Adrenal gland (tissue), 12 donors: ENCODE data around the gene ZNF516. TPM values are rescaled to one million over a fixed set of nuclear protein-coding genes. Genes with fewer than 3 reads are reported as not detected.

Experiments used
- DNase-seq, 7 donors: peaks; one replicate each; pipeline ENCODE4 v3.0.0-alpha.2; 2019 to 2020
- H3K27ac ChIP-seq, 5 donors: fragments of 200-600 bp; sonication (generic) in 4 of 5; 1 replicate in 3 of 5; 2 replicates in 2 of 5; pipeline versions ENCODE4 v1.5.1 to v1.8.0; 2016 to 2020; ENCODE audit warnings: mild to moderate bottlenecking in 1 of 5
- H3K27me3 ChIP-seq: fragments of 200-600 bp; 2 replicates; pipeline ENCODE4 v1.8.0; 2021
- H3K36me3 ChIP-seq, 2 donors: fragments of 200-600 bp; replicated peaks in 1 of 2; 1 replicate in 1 of 2; 2 replicates in 1 of 2; pipeline versions ENCODE4 v1.5.1 to v1.8.0; 2018 to 2022
- H3K4me1 ChIP-seq, 2 donors: fragments of 200-600 bp; replicated peaks in 1 of 2; 1 replicate in 1 of 2; 2 replicates in 1 of 2; pipeline versions ENCODE4 v1.5.1 to v1.8.0; 2018 to 2021
- H3K4me3 ChIP-seq, 4 donors: fragments of 200-600 bp; sonication (generic) in 3 of 4; one replicate each; pipeline ENCODE4 v1.5.1; 2016 to 2018
- H3K9me3 ChIP-seq, 3 donors: fragments of 200-600 bp; sonication (generic) in 1 of 3; replicated peaks in 1 of 3; 1 replicate in 2 of 3; 2 replicates in 1 of 3; pipeline versions ENCODE4 v1.5.1 to v1.8.0; 2016 to 2021
- POLR2A ChIP-seq, 2 donors: fragments of 450-650 bp; IDR thresholded peaks; one replicate each; pipeline ENCODE4 v1.6.1; 2017; ENCODE audit warnings: antibody characterized with exemption in 2 of 2, mild to moderate bottlenecking in 2 of 2, moderate library complexity in 1 of 2
- WGBS, 4 donors: extraction: QIAGEN DNeasy Blood & Tissue Kit in 2 of 4; methylation state at CpG; one replicate each; pipeline versions ENCODE4 v1.1.5 to v1.1.7; 2013 to 2017; 5-methylcytosine and 5-hydroxymethylcytosine counted together
- intact Hi-C, 2 donors: fragments of 100-400 bp; cut with DNase I; formaldehyde crosslinking; loops; one replicate each; pipeline versions ENCODE4 v1.14.1 to v1.15.0; 2022 to 2023
- polyA plus RNA-seq, 3 donors: library from polyadenylated mRNA; stranded (reverse); fragments of 200-250 nt in 2 of 3; fragments of 350-450 nt in 1 of 3; fragmentation: Illumina TruSeq in 1 of 3; extraction: RNeasy Lipid Tissue Mini Kit (QIAGEN cat#74804) in 1 of 3; gene quantifications; one replicate each; pipeline ENCODE4 v1.2.3, GENCODE V29; 2013 to 2014
- total RNA-seq, 9 donors: library from RNA; depleted of rRNA in 4 of 9; stranded (reverse); fragments of >200 nt in 4 of 9; fragments of 120-200 nt in 1 of 9; fragmentation: NEBNext Ultra II Directional in 1 of 9; extraction: Animal tissue kit (Norgen Biotek cat#: 25700) in 1 of 9; gene quantifications; one replicate each; pipeline versions ENCODE4 v1.1.0 to v1.2.4, GENCODE V29; 2013 to 2023
- TF ChIP-seq, protein P1 (sequence below), 6 experiments: fragments of 450-650 bp in 4 of 6; fragments of 200-600 bp in 2 of 6; sonication (generic) in 1 of 6; IDR thresholded peaks; 1 replicate in 5 of 6; 2 replicates in 1 of 6; pipeline versions ENCODE4 v1.5.1 to v1.8.0; 2016 to 2021; ENCODE audit warnings: antibody characterized with exemption in 6 of 6, mild to moderate bottlenecking in 2 of 6, moderate library complexity in 1 of 6
- donor health status: healthy with polysubstance abuse.
- donor health status: Bipolar disorder and iron deficiency.
- donor health status: DM: yes; HTN: yes; CAD: no.
- donor health status: DM: no; HTN: no; CAD: no.
- donor health status: DM: no; HTN: no; CAD: no.
- donor health status: DM: yes; HTN: yes; CAD: no.

ZNF516 gene
- total and polyA plus RNA-seq, 12 donors, result 8.6 to 60.1 (median 31.0) TPM

DNA sequence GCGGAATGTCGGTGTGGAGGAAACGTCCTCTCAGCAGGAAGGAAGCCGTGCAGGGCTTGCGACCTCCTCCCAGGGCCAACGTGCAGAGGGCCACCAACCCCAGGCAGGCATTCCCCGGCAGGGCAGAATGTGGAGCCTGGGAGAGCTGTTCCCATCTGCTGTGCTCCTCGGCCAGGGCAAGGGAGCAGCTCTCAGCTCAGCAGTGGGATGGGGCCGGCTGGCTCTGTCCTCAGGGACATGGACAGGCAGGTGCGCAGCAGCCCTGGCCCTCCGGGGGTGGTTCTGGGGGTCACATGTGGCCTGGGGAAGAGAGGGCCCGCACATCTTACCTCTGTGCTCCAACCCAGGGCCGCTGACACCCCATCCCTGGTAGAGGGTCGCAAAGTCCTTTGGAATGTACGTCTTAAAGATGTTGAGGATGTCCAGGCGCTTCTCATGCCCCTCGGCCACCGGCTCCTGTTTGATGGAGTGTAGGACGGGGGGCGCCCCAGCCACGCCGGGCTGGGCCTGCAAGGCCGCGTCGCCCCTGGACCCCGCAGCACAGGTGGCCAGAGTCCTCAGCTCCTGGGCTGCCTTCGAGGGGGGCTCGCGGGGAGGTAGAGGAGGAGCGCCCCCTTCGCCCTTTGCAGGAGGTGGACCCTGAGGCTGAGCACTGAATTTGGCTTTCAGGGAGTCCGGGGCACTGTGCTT lies 116.4 kb downstream of the ZNF516 start:
- H3K4me1 ChIP-seq, result peaks cover 0 to 3% of the 10 kb centered on the region in 2 donors
- intact Hi-C loops, result no loop called here
- H3K27ac ChIP-seq, result no peak overlapping the region
- TF ChIP-seq POLR2A (IDR thresholded peaks at IDR 0.05), result no peak
- TF ChIP-seq, protein P1, sequence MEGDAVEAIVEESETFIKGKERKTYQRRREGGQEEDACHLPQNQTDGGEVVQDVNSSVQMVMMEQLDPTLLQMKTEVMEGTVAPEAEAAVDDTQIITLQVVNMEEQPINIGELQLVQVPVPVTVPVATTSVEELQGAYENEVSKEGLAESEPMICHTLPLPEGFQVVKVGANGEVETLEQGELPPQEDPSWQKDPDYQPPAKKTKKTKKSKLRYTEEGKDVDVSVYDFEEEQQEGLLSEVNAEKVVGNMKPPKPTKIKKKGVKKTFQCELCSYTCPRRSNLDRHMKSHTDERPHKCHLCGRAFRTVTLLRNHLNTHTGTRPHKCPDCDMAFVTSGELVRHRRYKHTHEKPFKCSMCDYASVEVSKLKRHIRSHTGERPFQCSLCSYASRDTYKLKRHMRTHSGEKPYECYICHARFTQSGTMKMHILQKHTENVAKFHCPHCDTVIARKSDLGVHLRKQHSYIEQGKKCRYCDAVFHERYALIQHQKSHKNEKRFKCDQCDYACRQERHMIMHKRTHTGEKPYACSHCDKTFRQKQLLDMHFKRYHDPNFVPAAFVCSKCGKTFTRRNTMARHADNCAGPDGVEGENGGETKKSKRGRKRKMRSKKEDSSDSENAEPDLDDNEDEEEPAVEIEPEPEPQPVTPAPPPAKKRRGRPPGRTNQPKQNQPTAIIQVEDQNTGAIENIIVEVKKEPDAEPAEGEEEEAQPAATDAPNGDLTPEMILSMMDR (IDR thresholded peaks at IDR 0.05), result no peak
- peaks cover 0 to 24% of the 10 kb centered on the region in 2 donors for H3K36me3 ChIP-seq
- no peaks in the 10 kb centered on the region for H3K9me3 ChIP-seq
- peak in 2 of 7 donors; percentile 17 to 42 for DNase-seq
- 83 to 93% (median 89%) methylated on average over 8 to 32 of the region's 32 CpGs for WGBS, 4 donors
- H3K27me3 ChIP-seq, result no peaks in the 10 kb centered on the region
- no peak overlapping the region for H3K4me3 ChIP-seq

DNA sequence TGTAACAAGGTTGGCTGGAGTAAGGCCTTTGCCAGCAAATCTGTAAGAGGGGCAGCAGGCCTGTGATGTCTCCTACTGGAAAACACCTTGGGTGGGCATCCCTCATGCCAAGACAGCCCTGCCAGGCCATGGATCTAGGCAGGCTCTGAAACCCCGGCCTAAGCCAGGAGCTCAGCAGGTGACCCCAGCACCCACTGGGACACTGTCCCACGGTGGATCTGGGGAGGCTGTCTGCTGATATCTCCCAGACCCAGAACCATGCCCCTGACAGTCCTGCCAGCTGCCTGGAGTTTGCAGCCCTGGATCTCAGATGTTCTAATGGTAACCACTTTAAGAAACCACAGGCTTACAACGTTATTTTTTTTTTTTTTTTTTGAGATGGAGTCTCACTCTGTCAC lies 117.7 kb downstream of the ZNF516 start:
- 85 to 88% (median 86%) methylated on average over 2 to 3 of the region's 3 CpGs for WGBS, 4 donors

GRCh38 chr18:76376668-76377358 lies 118.2 kb downstream of the ZNF516 start:
- Histone ChIP-seq H3K4me1 (peaks cover 0 to 5% of the 10 kb centered on the region in 2 donors), H3K9me3 (no peaks in the 10 kb centered on the region), H3K36me3 (peaks cover 0 to 24% of the 10 kb centered on the region in 2 donors), H3K4me3 (no peak overlapping the region), H3K27ac (no peak overlapping the region), H3K27me3 (no peaks in the 10 kb centered on the region)
- TF ChIP-seq, protein P1 (IDR thresholded peaks at IDR 0.05), result no peak
- no peak for TF ChIP-seq POLR2A (IDR thresholded peaks at IDR 0.05)
- peak in 1 of 7 donors; percentile 44 for DNase-seq
- WGBS, 4 donors, result 90 to 96% (median 92%) methylated on average over 13 to 27 of the region's 27 CpGs
- intact Hi-C loops, result no loop called here

More for the DNA sequence above, 117.7 kb downstream of the ZNF516 start:
- peaks cover 0 to 24% of the 10 kb centered on the region in 2 donors for H3K36me3 ChIP-seq
- H3K9me3 ChIP-seq, result no peaks in the 10 kb centered on the region
- no peak overlapping the region for H3K27ac ChIP-seq
- H3K4me1 ChIP-seq, result peaks cover 0 to 5% of the 10 kb centered on the region in 2 donors
- H3K27me3 ChIP-seq, result no peaks in the 10 kb centered on the region
- intact Hi-C loops, result no loop called here
- no peak for TF ChIP-seq POLR2A (IDR thresholded peaks at IDR 0.05)
- TF ChIP-seq, protein P1 (IDR thresholded peaks at IDR 0.05), result no peak
- peak in 1 of 7 donors; percentile 48 for DNase-seq
- no peak overlapping the region for H3K4me3 ChIP-seq

DNA sequence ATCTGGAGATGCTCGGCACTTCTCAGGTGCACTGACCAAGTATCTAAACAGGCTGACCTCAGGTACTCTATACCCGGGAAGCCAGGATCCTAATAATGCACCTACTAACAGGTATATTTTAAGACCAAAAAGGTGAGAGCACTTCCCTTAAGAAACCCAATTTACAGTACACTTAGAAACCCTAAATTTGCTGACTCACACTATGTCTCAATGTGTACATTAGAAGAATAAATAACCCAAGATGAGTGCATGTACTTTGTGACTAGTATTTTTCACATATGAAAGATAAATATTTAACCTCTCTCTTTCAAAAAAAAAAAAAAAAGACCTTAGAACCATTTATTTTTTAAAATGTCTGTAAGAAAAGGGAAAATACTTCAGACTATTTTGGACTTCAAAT lies 118.8 kb downstream of the ZNF516 start:
- H3K27me3 ChIP-seq, result no peaks in the 10 kb centered on the region
- TF ChIP-seq, protein P1 (IDR thresholded peaks at IDR 0.05), result no peak
- H3K36me3 ChIP-seq, result peaks cover 0 to 24% of the 10 kb centered on the region in 2 donors
- H3K4me1 ChIP-seq, result peaks cover 0 to 5% of the 10 kb centered on the region in 2 donors
- H3K4me3 ChIP-seq, result no peak overlapping the region
- no peaks in the 10 kb centered on the region for H3K9me3 ChIP-seq
- intact Hi-C loops, result no loop called here
- no peak overlapping the region for H3K27ac ChIP-seq
- DNase-seq, result no peak
- WGBS, 4 donors, result 94 to 100% (median 96%) methylated on average over 2 of the region's 2 CpGs
